NT2/D1 (cell line): Measurements from ENCODE around the gene OSBPL3.

ENCODE experiments used
- SUZ12 ChIP-seq: IDR thresholded peaks from 2 replicates; pipeline ENCODE4 v1.6.1; 2011; ENCODE audit not compliant: insufficient read length, insufficient read depth; ENCODE audit errors: extremely low read depth
- YY1 ChIP-seq: IDR thresholded peaks from 2 replicates; pipeline ENCODE4 v1.6.1; 2011; ENCODE audit not compliant: insufficient read length, insufficient read depth
- ZNF274 ChIP-seq: IDR thresholded peaks from 2 replicates; pipeline ENCODE4 v1.6.1; 2011; ENCODE audit warnings: mild to moderate bottlenecking, low read depth, low read length

DNA sequence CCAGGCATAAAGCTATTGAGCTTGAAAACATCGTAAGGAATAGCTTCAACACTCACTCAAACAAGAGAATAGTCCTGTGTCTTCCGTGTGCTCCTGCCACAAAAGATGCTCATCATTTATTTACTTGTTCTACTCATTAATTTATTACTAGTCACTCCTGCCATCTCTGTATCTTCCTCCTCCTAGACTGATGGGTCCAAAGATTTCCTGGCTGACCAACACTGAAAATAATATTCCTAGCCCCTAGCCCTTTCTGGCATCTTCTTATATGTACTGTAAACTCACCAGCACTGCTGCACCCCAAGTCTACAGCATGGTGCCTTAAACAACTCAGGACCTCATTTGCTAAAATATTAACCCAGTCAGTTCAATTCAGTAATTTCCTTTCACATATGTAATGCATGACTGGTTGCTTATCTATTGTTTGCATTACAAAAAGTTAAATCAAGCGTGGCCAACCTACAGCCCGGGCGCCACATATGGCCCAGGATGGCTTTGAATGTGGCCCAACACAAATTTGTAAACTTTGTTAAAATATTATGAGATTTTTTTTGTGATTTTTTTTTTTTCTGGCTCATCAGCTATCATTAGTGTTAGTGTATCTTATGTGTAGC, 136.1 kb downstream of the OSBPL3 start:
- TF ChIP-seq YY1 (no peak), ZNF274 (no peak), SUZ12 (no peak)
